HCEC 1CT (cell line): ENCODE data around the gene IZUMO4.
"Not testable (repeated sequence)": the region's sequence is repeated elsewhere in the genome, so short reads cannot be mapped to it uniquely, and the experiment has no call there.

Experiments
- DNase-seq: peaks from one replicate; pipeline ENCODE4 v3.0.0-alpha.2; 2017

Gene IZUMO4

DNA sequence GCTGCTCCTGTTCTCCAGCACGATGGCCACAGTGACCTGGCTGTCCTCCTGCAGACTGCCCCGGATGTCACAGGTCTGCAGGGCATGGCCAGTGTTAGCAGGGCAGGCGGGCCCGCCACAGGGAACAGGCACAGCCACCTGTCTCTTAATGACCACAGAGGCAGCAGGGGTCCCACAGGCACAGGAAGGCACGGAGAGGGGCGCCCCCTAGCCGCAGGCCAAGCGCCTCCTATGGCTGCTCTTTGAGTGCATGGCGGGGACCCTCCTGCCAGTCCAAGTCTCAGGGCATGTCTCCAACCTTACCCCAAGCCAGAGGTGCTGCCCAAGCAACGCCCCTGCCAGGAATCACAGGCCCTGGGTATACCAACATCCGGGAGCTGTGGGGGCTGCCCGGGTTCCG is 14.1 kb downstream of the IZUMO4 start:
- DNase-seq, result no peak

DNA sequence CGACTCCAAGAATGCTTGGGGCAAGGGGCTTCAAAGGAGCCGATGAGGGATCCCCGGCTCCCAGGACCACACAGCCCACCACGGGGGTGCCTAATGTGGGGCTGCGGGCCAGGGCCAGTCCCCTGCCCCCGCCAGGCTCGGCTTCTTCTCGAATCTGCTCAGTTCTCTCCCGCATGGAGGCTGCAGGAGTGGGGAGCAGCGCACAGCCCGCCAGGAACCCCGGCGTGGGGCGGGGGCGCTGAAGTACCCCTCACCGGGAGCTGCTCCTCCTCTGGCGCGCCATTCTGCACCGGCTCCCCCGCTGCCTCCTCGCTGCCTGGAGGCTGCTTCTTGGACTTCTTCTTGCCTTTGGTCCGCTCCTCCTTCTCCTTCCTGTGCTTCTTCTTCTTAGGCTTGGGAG is 14.7 kb downstream of the IZUMO4 start:
- DNase-seq, result no peak

DNA sequence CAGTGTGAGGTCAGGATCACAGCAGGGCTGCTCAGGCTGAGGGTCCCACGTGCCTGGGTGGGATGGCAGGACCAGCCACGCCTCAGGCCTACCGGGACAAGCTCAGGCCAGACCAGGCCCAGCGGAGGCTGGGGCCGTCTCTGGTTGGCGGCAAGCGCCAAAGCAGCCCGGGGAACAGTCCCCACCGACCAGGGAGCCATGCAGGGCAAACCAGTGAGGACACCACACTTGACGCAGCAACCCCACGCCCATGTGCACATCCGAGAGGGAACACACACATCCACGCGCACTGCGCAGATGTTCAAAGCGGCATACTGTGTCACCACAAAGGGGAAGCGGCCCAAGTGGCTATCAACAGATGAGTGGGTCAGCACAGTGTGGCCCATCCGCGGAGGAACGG is 15.2 kb downstream of the IZUMO4 start:
- no peak for DNase-seq

DNA sequence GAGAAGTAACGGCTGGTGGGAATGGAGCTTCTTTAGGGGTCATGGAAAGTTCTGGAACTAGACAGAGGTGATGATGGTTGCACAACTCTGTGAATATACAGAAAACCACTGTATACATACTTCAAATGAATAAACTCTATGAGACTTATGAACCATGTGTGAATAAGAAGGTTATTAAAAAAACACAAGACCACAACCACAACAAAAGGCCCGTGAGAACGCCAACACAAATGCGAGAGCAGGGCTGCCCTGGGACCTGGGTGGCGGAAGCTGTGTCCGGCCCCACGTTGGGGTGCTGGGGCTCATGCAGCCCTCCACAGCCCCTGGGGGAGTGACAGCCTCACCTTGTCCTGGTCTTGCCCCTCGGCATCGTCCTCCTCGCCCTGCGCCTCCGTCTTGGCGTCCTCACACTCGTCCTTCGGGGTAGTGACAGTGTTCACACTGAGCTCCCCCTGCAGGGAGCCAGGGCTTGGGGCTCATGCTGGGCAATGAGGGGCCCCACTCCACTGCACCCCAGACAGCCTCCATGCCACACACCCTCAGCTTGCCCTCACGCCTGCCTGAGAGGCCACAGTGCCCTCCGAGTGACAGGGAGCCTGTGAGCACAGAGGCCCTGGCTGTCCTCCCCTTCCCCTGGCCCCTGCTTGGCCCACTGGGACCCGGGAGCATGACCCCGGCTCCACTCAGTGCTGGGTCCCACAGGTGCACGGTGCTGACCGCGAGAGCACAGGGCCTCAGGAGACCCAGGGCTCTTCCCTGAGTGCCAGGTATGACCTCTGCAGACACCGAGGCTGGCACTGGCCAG is 16.0 kb downstream of the IZUMO4 start:
- no peak for DNase-seq

DNA sequence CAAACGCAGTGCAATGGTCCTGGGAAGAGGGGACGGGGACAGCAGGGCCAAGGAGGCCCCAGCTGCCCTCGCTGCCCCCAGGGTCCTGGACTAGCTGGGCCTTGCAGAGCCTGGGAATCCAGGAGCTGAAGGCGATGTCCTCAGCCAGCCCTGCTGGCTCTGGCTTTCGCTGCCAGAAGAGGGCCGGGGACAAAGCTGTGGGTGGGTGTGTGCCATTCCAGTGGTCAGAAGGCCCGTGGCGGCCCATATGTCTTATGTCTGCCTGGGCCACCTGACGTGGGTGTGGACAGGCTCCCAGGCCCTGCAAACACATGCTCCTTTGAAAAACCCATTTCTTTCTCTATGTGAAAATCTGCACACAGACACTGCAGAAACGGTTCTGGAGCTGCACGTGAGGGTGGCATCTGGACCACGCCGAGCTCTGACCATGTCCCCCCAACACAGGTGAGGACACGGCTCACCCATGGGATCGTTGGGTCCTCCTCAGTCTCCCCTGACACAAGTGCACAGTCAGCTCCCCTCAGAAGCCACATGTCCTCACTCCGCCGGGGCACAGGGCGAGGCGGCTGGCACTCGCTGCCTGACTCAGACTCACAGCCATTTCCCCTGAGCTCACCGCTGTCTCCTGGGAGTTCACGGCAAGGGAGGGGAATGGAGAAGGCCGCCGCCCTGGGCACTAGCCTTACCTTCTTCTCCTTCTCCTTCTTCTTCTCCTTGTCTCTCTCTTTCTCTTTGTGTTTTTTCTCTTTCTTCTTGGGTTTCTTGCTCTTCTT is 16.9 kb downstream of the IZUMO4 start:
- DNase-seq, result no peak

DNA sequence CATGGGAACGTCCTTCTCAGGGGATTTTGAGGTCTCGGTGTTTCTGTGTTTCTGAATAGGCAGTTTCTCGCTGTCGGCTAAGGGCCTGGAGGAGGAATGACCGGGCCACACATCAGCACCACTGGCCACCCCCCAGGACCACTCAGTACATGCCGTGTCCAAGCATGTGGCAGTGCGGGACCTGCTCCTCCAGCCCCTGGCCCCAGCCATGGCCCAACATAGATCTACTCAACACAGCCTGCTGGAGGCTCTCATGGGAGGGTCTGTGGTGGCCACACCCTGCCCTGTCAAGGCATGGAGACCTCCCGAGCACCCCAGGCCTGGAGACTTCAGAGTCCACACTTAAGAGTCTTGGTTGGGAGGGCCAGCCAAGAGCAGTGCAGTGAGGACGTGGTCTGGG is 17.5 kb downstream of the IZUMO4 start:
- DNase-seq, result no peak

DNA sequence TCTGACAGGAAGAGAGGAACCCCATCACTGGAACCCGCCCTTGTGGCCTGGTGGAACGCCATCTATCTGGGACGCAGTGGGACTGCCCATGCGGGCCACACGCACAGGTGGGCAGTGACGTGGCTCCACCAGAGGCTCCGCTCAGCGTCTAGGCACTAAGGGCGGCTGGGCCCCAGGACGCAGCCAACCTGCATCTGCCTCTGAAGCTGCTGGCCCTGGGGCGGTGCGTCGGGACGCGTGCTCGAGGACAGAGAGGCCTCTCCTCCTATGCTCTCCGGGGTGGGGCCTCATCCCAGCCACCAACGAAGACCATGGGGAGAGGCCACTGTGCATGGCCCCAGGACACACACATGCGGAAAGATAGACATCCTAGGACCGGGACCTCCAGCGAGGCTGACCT is 18.1 kb downstream of the IZUMO4 start:
- DNase-seq, result no peak

DNA sequence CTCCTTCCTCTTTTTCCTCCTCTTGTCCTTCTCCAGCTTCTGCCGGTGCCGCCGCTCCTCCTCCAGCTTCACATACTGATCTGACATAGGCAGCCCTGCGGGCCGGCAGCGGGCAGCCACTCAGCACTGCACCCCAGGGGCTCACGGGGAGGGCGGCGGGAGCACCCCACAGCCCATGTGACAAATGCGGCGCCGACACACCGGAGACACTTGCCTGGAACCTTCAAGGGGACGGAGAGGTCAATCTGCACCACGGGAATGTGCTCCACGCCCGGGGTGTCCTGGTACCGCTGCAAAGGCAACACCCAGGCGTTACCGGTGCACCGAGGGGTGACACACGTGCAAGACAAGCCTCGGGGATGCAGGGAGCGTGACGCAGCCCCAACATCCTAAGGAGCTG is 18.6 kb downstream of the IZUMO4 start:
- no peak for DNase-seq

DNA sequence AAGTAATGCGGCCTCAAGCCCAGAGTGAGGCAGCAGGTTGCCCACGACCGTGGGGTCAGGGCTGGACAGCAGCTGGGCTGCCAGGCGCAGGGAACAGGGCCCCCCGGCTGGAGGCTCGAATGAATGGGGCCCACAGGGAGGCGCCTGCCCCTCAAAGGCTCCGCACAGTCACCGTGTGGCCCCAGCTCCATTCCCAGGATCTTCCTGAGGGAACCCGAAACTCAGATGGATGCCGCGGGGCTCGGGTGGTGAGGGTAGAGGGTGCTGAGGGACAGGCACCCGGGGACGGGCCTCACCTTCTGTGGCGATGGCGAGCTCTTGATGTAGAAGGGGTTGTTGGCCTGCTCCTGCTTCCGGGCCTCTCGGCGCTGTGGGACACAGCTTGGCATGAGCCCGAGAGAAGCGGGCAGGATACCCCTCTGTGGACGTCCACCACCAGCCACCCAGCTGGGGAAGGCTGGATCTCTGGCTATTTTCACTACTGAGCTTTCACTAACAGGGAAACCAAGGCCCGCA is 19.3 kb downstream of the IZUMO4 start:
- no peak for DNase-seq

DNA sequence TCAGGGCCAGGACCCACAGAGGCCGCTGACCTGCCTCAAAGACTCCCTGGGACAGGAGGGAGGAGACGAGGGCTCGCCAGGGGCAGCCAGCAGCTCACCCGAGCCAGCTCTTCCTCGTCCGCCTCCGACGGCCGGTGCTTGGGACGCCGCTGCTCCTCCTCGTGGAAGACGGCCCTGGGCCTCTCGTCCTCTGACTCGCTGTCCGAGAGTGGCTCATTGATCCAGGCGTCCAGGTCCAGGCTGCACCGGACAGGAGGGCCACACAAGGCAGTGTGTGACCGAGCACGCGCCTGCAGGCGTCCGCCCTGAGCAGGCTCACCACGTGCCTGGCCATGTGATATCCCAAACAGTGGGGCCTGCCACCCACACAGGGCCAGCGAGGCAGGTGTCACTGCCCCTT is 19.8 kb downstream of the IZUMO4 start:
- DNase-seq, result no peak

DNA sequence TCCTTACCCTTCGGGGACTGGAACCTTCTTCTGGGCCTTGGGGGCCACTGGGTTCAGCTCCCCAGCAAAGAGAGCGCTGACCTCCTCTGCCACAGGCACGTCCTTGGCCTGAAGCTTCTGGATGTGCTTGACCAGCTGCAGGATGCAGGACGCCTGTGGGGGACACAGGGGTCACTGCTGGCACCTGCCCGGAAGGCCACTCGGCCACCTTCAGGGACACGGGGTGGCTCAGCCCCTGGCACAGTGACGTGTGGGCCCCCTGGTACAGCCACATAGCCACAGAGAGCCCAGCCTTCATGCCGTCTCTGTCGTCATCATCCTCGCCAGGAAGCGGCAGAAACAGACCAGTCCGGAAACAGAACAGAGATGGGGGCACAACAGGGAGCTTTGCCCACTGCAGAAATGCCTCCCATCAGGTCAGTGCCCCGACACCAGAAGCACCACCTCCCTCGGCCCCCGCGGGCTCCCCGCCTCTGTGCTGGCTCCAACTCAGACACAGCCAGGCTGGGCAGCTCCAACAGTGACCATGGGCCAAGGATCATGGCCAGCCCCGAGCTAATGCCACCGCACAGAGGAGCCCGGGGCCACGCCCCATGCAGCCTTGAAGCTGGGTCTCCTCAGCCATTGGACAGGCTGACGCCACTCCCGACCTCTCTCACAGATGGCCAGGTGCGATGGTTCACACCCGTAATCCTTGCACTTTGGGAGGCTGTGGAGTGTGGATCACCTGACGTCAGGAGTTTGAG is 20.7 kb downstream of the IZUMO4 start:
- no peak for DNase-seq

DNA sequence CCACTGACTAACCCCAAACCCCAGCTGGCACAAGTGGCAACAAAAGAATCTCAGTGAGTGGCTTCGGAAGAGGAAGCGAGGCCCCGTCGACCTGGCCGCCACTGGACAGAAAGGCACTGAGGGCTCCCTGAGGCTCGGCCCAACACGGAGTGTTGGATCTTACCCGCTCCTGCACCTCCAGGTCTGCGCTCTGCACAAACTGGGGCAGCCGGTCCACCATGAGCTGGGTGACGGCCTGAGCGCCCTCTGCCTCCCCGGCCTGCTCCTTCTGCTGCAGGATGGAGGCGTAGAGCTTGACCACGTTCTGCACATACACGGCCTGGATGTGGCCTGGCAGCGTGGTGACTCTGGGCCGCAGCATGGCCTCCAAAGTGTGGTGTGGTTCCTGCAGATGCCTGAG is 21.7 kb downstream of the IZUMO4 start:
- no peak for DNase-seq

DNA sequence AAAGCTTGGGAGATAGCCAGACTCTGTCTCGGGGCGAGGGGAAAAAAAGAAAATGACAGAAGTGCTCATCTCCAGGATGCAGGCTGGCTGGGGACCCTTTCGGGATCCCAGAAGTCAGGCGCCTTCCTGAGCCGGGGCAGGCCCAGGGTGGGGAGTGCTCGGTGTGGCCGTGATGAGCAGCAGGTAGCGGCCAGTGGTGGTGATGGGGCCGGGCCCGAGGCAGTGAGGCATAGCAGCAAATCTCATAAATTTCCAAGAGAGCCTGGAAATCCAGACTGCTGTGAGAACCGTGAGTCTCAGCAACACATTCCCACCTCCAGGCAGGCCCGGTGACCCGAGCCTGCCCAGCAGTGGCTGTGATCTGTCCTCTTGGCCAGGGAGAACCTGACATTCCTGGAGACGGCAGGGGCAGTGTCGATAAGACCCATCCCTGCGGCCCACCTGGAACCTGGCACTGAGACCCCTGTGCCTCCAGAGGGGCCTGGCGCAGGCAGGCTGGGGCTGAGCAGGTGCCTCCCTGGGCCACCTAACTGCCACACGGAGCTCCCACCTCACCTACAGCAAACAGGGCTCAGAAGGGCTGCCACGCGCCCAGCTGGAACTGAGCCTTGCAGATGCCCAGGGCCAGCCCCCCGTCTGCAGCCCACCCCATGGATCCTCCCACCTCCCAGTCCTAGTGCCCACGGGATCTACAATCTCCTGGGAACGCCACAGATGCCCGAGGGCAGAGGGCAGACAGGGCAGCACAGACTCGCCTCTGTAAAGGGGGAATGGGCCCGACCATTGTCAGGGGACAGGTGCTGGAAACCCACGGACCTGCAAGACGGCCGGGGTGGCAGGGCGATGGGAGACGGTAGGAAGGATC is 23.4 kb downstream of the IZUMO4 start:
- no peak for DNase-seq

DNA sequence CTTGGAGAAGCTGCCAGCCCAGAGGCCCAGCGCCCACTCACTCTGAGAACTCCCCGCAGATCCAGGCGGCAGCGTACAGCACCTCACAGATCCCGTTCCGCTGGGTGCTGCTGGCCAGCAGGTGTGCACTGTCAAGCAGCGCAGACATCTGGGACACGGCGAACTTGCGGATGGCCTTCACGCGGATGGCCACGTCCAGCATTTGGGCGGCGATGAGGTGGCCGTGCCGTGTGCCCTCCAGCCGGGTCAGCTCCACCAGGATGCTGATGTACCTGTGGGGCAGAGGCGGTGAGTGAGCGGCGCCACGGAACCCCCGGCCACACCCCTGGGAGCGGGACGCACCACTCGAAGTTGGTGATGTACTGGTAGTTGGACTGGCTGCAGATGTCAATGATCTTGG is 24.1 kb downstream of the IZUMO4 start:
- DNase-seq, result no peak

DNA sequence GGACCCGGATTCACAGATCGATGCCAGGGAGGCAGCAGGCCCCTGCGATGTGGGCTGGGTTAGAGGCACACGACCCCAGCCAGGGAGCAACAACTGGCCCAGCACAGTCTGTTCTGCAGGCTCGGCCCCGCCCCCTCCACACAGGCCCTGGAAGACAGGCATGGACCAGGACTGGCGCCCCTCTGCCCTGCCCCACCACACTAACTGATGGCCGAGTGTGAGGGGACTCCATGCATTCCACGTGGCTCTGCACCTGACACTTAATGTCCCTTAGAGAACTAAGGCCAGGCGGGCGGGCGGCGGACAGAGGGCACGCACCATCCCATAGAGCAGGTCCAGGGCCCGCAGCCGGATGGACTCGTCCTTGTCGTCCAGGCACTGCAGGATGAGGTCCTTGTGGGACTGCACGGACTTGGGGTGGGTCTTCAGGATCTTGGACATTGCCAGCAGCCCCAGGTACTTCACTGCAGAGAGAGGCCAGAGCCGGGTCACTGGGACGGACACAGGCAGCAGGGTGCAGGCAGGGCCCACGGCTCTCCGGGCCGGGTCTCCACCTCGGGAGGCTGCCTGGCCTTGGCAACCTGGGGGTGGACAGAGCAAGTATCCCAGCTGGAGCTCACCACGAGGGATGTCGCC is 24.8 kb downstream of the IZUMO4 start:
- no peak for DNase-seq

DNA sequence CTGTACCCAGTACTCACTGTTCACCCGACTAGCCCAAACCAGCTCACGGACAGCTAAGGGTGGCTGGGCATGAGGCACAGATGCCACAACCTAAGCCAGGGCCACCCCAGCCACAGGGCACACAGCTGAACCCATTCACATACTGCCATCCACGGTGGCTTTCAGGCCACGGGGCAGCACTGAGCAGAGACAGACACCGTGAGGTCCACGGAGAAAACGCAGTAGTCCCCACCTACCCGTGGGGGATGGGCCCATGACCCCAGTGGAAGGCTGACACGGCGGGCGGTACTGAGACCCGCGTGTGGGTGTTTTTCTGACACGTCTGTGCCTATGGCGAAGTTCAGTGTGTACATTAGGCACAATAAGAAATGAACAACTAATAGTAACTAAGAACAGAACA is 25.5 kb downstream of the IZUMO4 start:
- DNase-seq, result no peak

DNA sequence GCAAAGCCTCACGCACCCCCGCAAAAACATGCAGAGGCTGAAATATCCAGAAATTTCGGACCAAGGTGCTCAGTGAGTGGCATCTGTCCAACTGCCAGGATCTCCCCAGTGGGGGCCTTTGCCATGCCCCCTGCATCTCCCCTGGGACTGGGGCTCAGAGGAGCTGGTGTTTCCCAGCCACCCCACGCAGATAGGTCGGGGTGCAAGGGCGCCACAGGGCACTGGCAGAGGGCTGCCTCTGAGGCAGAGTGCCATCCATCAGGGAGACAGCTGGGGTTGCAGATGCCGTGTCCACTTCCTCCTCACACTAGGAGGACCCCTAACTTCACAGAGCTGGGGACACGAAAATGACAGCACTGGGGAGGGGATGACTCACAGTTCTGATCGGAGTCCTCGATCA is 26.3 kb downstream of the IZUMO4 start:
- no peak for DNase-seq

DNA sequence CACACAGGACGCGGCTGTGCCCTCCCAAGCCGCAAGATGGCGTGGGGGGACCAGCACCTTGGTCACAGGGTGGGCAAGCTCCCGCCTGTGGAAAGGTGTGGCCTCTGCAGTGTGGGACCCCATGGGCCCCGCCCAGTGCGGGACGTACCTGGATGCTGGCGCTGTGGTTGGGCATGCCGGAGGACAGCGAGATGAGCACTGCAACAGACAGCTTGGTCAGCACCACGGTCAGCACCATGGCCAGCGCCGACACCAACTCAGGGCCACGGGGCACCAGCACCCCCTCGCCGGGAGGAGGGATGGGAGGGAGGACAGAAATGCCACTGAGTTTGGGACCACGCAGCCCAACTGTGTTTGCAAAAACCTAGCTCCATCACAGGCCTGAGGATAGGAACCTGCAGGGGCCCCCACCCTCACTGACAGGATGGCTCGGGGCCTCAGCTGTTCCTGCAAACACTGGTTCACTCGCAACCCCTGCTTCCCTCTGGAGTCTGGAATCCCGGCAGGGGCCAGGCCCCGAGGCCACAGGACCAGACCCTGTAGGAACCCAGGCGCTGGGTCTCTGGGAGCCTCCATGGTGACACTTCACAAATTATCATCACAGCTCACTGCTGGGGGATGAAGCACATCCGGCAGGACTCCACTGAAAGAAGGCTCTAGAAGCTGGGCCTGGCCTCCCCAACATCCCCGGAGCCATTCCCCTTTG is 27.1 kb downstream of the IZUMO4 start:
- DNase-seq, result no peak

DNA sequence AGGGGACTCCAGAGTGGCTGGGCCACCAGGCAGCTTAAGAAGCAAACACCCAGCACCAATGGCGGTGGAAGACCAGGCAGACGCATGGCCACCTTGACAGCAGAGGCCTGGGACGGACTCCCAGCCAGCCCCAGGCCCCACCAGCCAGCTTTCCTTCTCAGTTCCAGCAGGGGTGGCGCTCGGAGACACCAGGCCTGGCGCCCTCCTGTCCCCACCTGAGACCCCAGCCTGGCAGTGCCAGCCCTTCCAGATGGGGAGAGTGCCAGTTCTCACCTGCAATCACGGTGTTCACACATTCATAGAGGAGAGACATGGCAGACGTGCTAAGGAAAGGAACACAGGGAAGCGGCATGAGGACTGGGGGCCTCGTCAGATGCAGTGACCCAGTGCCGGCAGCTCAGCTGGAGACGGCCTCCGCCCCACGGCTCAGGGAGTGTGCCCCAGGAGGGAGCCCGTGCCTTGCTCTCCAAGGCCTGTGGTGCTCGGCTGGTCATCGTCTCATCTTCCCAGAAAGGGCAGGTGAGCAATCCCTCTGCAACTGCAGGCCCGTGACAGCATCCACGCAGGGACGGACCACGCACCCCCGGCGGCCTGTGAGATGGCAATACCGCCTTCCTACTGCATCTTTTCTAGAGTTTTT is 30.3 kb downstream of the IZUMO4 start:
- no peak for DNase-seq

DNA sequence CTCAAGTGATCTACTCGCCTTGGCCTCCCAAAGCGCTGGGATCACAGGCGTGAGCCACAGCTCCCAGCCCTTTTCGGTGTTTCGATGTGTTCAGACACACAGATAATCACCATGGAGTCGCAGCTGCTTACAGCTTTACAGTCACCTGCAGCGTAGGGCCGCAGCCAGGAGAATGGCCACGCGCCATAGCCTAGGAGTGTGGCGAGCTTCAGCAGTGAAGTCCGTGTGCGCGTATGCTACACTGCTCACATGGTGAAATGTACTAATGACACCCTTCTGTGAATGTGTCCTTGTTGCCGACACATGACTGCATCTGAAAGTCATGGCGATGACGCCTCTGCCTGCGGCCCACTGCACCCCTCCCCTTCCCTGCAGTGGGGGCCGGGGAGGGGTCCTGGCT is 31.0 kb downstream of the IZUMO4 start:
- DNase-seq, result no peak

DNA sequence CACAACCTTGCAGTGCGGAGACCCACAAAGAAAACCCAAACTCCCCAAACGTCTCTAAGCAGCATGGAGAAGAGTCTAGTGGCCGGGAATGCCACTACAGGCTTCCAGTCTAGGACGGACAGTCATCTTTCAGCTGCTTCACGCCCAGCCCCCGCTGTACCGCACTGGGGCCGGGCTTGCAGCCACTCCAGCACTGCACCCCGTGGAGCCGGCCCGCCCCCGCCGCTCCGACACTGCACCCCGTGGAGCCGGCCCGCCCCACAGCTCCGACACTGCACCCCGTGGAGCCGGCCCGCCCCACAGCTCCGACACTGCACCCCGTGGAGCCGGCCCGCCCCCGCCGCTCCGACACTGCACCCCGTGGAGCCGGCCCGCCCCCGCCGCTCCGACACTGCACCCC is 31.5 kb downstream of the IZUMO4 start:
- DNase-seq, result not testable (repeated sequence)
